ENCODE results near the gene SLC22A16.

DNA sequence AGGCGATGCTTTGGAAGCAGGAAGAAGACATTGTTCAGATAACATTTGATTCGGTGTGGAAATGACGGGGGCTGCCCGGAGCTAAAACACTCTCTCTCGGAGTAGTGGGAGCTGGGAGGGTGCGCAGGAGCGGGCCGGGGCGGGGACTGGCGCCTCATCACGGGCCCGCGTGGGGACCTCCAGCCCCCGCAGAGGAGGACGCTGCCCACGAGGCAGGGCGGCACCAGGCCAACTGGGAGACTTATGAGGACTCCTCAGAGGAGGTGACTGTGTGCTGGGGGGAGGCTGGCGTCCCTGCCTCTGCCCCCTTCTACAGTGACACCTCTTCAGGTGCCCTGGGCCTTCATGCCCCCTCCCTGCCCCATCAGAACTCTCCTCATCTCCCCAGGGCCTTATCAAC is 76.2 kb downstream of the SLC22A16 start:
- TF ChIP-seq BHLHE40 (IDR thresholded peaks at IDR 0.05; ENCODE audit: low read length) (no peak), CHD4 (IDR thresholded peaks at IDR 0.05; ENCODE audit: borderline replicate concordance, low read length) (no peak), BCL6 (CRISPR knock-in tag; IDR thresholded peaks at IDR 0.05) (no peak), NR1H2 (CRISPR knock-in tag; IDR thresholded peaks at IDR 0.05; ENCODE audit: borderline replicate concordance, low read depth) (no peak)
- TF ChIP-seq, protein P1, sequence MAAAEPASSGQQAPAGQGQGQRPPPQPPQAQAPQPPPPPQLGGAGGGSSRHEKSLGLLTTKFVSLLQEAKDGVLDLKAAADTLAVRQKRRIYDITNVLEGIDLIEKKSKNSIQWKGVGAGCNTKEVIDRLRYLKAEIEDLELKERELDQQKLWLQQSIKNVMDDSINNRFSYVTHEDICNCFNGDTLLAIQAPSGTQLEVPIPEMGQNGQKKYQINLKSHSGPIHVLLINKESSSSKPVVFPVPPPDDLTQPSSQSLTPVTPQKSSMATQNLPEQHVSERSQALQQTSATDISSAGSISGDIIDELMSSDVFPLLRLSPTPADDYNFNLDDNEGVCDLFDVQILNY (CRISPR knock-in tag; conservative IDR thresholded peaks at IDR 0.05): no peak

Data from HepG2 (cell line).